GM12875 (cell line): Measurements from ENCODE around the gene BABAM1.
A peak's percentile ranks its signal among the peaks of the same experiment; 100 is the strongest.
"Not testable (repeated sequence)": the region's sequence is repeated elsewhere in the genome, so short reads cannot be mapped to it uniquely, and the experiment has no call there.

Experiments used
- H3K4me3 ChIP-seq: one replicate; pipeline ENCODE4 v1.5.1; 2011; ENCODE audit warnings: low read depth, low read length, control low read depth
- TF ChIP-seq, protein P1 (sequence below): IDR thresholded peaks from 2 replicates; pipeline ENCODE4 v1.5.1; 2011; ENCODE audit warnings: low read depth, mild to moderate bottlenecking, control low read depth, inconsistent platforms, low read length, moderate library complexity, borderline replicate concordance; ENCODE audit not compliant: insufficient read depth

BABAM1 gene

DNA sequence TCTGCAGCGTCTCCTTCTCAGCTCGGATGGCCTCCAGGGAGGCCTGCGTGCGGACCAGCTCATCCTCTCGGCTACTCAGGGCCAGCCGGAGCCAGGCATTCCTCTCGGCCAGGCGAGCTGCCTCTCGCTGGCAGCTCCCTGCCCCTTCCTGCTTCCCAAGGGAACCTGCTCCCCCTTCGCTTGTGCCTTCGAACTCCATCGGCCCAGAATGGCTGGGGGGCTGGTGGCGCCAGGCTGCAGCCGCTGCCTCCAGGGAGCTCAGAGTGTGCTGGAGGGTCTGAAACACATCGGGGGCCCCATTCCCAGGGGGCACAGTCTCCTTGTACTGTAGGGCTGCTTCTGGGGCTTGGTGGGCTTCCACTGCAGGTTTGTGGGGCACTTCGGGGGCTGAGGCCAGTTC lies 4.7 kb upstream of the BABAM1 start:
- H3K4me3 ChIP-seq: no peak overlapping the region
- TF ChIP-seq, protein P1, sequence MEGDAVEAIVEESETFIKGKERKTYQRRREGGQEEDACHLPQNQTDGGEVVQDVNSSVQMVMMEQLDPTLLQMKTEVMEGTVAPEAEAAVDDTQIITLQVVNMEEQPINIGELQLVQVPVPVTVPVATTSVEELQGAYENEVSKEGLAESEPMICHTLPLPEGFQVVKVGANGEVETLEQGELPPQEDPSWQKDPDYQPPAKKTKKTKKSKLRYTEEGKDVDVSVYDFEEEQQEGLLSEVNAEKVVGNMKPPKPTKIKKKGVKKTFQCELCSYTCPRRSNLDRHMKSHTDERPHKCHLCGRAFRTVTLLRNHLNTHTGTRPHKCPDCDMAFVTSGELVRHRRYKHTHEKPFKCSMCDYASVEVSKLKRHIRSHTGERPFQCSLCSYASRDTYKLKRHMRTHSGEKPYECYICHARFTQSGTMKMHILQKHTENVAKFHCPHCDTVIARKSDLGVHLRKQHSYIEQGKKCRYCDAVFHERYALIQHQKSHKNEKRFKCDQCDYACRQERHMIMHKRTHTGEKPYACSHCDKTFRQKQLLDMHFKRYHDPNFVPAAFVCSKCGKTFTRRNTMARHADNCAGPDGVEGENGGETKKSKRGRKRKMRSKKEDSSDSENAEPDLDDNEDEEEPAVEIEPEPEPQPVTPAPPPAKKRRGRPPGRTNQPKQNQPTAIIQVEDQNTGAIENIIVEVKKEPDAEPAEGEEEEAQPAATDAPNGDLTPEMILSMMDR: no peak

DNA sequence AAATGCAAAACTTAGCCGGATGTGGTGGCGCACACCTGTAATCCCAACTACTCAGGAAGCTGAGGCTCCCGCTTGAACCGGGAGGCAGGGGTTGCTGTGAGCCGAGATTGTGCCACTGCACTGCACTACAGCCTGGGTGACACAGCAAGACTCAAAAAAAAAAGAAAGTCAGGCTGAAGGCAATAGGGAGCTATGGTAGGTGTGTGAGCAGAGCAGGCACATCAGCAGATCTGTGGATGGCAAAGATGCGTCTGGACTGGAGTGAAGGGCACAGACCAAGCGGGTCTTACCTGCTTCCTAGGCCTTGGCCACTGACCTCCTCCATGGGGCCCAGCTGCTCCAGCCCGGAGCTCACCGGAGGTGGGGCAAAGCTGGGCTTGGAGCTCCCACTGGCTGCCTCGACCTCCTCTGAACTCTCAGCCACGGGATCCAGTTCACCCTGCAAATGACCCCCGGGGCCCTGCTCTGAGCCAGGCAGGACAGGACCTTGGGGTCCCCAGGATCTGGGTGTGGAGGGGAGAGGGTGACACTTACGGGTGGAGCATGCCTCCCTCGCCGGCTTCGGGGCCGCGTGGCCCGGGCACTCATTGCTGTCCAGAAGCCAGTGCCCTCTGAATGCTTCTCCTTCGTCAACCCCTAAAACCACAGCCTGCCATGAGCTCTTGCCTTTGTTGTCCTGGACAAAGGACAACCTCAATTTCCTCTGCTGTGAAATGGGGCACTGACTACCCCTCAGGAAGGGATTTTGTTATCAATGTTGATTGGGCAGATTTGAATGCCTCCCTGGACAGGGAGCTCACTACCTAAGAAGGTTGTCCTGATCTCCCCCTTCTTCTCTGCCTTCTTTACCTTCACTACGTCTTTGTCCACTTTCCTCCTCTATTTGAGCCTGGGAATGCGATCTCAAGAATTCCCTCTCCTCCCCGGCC lies 3.3 kb upstream of the BABAM1 start:
- TF ChIP-seq, protein P1: no peak
- H3K4me3 ChIP-seq: no peak overlapping the region

- TF ChIP-seq, protein P1: no peak
- H3K4me3 ChIP-seq: no peak within 1 kb of the TSS
Measured at GRCh38 chr19:17264641-17264979, 2.6 kb upstream of the BABAM1 start, which contains the start of gene USHBP1. USHBP1 (minus strand) TSS chr19:17264745; CDS start chr19:17264299, 446 bp downstream.

GRCh38 chr19:17266026-17266425 lies 1.2 kb upstream of the BABAM1 start:
- TF ChIP-seq, protein P1: no peak
- H3K4me3 ChIP-seq: no peak overlapping the region

DNA sequence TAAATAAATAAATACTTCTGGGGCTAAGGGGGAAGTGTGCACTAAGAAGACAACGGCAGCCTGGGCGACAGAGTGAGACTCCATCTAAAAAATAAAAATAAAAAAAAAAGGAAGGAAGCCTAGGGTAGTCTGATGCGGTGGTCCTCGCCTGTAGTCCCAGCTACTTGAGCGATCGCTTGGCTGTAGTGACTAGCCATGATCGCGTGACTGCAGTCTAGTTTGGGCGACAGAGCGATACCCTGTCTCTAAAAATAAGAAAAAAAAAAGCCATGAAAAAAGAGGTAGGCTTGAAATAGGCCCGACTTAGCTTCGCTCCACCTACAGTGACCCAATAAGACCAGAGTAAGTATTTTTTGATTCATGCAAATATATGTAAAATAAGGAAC lies 661 bp upstream of the BABAM1 start:
- TF ChIP-seq, protein P1: no peak

DNA sequence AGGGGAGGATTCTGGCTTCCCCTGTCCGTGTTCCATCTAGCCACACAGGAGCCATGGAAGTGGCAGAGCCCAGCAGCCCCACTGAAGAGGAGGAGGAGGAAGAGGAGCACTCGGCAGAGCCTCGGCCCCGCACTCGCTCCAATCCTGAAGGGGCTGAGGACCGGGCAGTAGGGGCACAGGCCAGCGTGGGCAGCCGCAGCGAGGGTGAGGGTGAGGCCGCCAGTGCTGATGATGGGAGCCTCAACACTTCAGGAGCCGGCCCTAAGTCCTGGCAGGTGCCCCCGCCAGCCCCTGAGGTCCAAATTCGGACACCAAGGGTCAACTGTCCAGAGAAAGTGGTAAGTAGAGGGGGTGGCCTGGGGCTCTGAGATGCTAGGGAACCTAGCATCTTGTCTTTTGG lies 1.5 kb downstream of the BABAM1 start:
- no peak overlapping the region for H3K4me3 ChIP-seq

More for the DNA sequence above, 661 bp upstream of the BABAM1 start:
- H3K4me3 ChIP-seq: peak overlapping the region; percentile 24

DNA sequence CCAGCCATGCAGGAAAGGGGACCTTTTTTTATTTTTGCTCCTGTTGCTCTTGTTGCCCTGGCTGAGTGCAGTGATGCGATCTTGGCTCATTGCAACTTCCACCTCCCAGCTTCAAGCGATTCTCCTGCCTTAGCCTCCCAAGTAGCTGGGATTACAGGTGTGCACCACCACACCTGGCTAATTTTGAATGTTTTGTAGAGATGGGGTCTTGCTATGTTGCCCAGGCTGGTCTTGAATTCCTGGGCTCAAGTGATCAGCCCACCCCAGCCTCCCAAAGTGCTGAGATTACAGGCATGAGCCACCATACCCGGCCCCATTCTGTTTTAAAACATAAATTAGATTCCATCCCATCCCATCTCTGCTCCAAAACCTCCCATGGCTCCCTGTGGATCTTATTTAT lies 7.6 kb downstream of the BABAM1 start:
- not testable (repeated sequence) for H3K4me3 ChIP-seq

More for the DNA sequence above, 1.5 kb downstream of the BABAM1 start:
- TF ChIP-seq, protein P1: no peak
